ENCODE data around the gene PACSIN1. TPM values are rescaled to one million over a fixed set of nuclear protein-coding genes. Genes with fewer than 3 reads are reported as not detected.

PACSIN1 gene
- total RNA-seq, 1 experiment from 2014 or later: 7.0 TPM

DNA sequence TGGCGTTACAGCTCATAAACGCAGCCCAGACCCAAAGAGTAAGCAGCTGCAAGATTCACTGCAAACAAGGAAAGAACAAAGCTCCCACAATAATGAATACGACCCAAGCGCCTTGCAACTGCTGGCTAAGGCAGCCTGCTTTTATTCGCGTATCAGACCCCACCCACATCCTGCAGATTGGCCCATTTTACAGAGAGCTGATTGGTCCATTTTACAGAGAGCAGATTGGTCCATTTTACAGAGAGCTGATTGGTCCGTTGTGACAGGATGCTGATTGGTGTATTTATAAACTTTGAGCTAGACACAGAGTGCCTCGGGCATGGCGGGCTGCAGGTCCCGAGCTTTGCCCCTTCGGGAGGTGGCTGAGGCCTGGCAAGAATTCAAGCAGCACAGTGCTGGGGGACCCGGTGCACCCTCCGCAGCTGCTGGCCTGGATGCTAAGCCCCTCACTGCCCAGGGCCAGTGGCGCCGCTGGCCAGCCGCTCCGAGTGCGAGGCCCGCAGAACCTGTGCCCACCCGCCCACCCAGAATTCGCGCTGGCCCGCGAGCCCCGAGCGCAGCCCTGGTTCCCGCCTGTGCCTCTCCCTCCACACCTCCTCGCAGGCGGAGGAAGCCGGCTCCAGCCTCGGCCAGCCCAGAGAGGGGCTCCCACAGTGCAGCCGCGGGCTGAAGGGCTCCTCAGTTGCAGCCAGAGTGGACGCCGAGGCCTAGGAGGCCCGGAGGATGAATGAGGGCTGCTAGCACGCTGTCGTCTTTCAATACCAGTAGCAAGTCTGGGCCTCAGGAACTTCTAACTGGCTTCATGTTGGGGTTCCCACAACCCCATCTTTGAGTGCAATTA is 28.9 kb upstream of the PACSIN1 start:
- Histone ChIP-seq H3K79me1 (ENCODE audit: insufficient read depth, low read depth, low read length, poor library complexity, severe bottlenecking) (no peaks in the 10 kb centered on the region), H3K4me2 (ENCODE audit: insufficient read depth, insufficient read length, low read length) (no peak overlapping the region), H3K9ac (ENCODE audit: extremely low read depth, insufficient read length, low read length) (no peak overlapping the region), H2BK12ac (ENCODE audit: insufficient read length, low read depth, low read length) (no peak overlapping the region), H3K9me3 (ENCODE audit: control insufficient read depth, low read depth, low read length) (no peaks in the 10 kb centered on the region), H2AFZ (ENCODE audit: low read length) (no peak overlapping the region), H3K4ac (ENCODE audit: low read depth, low read length) (no peak overlapping the region), H3K4me1 (ENCODE audit: insufficient read depth, low read length) (no peaks in the 10 kb centered on the region), H3K23me2 (ENCODE audit: insufficient read length, low read depth, low read length, poor library complexity, severe bottlenecking) (no peaks in the 10 kb centered on the region), H3K27ac (ENCODE audit: insufficient read length, low read depth, low read length) (no peak overlapping the region), H3T11ph (ENCODE audit: low read length) (no peak overlapping the region), H2BK15ac (ENCODE audit: low read depth, low read length) (no peak overlapping the region), H2BK5ac (ENCODE audit: insufficient read length, low read length) (no peak overlapping the region), H2BK120ac (ENCODE audit: low read depth, low read length, poor library complexity, severe bottlenecking) (no peak overlapping the region), H2AK5ac (ENCODE audit: insufficient read length, low read length) (no peak overlapping the region), H2BK20ac (ENCODE audit: low read depth, low read length, poor library complexity, severe bottlenecking) (no peak overlapping the region), H4K91ac (ENCODE audit: insufficient read length, low read depth, low read length) (no peak overlapping the region), H3K79me2 (ENCODE audit: insufficient read depth, low read length) (no peaks in the 10 kb centered on the region), H3K56ac (ENCODE audit: insufficient read length, low read depth, low read length) (no peak overlapping the region), H4K8ac (replicated peaks; ENCODE audit: insufficient read length, low read depth, low read length) (no peak overlapping the region), H3K27me3 (ENCODE audit: insufficient read depth, low read length) (no peaks in the 10 kb centered on the region), H3K23ac (ENCODE audit: insufficient read length, low read depth, low read length) (no peak overlapping the region), H3K14ac (ENCODE audit: insufficient read depth, low read length) (no peak overlapping the region), H4K20me1 (ENCODE audit: control insufficient read depth, insufficient read depth, insufficient read length) (no peaks in the 10 kb centered on the region), H3K18ac (ENCODE audit: insufficient read length, low read depth, low read length) (no peak overlapping the region), H4K5ac (ENCODE audit: insufficient read length, low read depth, low read length) (no peak overlapping the region)
- Mint-ChIP-seq H3K4me3 (no peak overlapping the region), H3K27me3 (ENCODE audit: low read depth) (peaks cover 3% of the 10 kb centered on the region), H3K9me3 (peaks cover 23 to 27% of the 10 kb centered on the region in 2 experiments), H3K4me1 (no peaks in the 10 kb centered on the region), H3K36me3 (ENCODE audit: insufficient read depth in 1 of 3, low read depth in 3 of 3) (peaks cover 6 to 15% (median 9%) of the 10 kb centered on the region in 3 experiments; a peak in 6 of 7 replicates), H3K27ac (no peak overlapping the region)
- TF ChIP-seq, protein P1, sequence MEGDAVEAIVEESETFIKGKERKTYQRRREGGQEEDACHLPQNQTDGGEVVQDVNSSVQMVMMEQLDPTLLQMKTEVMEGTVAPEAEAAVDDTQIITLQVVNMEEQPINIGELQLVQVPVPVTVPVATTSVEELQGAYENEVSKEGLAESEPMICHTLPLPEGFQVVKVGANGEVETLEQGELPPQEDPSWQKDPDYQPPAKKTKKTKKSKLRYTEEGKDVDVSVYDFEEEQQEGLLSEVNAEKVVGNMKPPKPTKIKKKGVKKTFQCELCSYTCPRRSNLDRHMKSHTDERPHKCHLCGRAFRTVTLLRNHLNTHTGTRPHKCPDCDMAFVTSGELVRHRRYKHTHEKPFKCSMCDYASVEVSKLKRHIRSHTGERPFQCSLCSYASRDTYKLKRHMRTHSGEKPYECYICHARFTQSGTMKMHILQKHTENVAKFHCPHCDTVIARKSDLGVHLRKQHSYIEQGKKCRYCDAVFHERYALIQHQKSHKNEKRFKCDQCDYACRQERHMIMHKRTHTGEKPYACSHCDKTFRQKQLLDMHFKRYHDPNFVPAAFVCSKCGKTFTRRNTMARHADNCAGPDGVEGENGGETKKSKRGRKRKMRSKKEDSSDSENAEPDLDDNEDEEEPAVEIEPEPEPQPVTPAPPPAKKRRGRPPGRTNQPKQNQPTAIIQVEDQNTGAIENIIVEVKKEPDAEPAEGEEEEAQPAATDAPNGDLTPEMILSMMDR (conservative IDR thresholded peaks at IDR 0.05): no peak
- WGBS (ENCODE audit: extremely low coverage, insufficient read length, low lambda C conversion rate): no CpG with 5 or more reads among the region's 38 CpGs
- no peak for DNase-seq
